ENCODE results near the gene LIPG. TPM values are rescaled to one million over a fixed set of nuclear protein-coding genes. Genes with fewer than 3 reads are reported as not detected.

Gene LIPG
- total and polyA plus RNA-seq, 9 of the 15 experiments (the other 6 are each of a cell fraction or from before 2014, with no cell fraction given): 0.76 to 1.8 (median 1.3) TPM

DNA sequence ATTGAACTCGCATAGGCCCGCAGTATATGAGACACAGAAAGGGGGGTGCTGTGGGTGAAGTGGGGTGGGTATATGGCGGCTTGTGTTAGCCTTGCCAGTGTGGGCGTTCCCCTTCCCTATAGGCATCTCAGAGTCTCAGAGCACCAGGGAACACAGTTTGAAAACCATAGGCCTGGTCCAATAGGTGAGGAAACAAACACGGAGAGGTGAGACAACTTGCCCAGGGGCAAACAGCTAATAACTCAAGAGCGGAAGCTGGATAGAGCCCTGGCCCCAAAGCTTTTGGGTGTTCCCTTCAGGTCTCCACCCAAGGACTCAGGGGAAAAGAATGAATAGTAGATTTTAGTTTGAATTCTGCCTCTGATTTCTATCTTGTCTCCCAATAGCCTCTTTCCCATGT, 7.9 kb downstream of the LIPG start:
- Histone ChIP-seq H3K9ac (ENCODE audit: insufficient read depth in 1 of 2, low read depth in 2 of 2, low read length in 2 of 2) (no peak overlapping the region), H3K27me3 (ENCODE audit: control insufficient read depth in 2 of 2, insufficient read depth in 2 of 2, low read length in 2 of 2) (no peaks in the 10 kb centered on the region; a peak in 1 of 5 replicates), H3K27ac (ENCODE audit: extremely low read depth, low read depth, low read length) (no peak overlapping the region), H3K9me1 (ENCODE audit: control insufficient read depth, insufficient read depth, low read length) (no peaks in the 10 kb centered on the region), H3K4me1 (replicated peaks in 1 of 2; ENCODE audit: control insufficient read depth in 2 of 2, insufficient read depth in 2 of 2, low read length in 2 of 2) (no peaks in the 10 kb centered on the region; a peak in 2 of 5 replicates), H3K4me2 (ENCODE audit: insufficient read depth, low read length) (no peak overlapping the region), H3K4me3 (no peak overlapping the region), H3K9me3 (replicated peaks; ENCODE audit: control insufficient read depth, insufficient read depth, low read depth, low read length) (no peaks in the 10 kb centered on the region), H4K20me1 (replicated peaks; ENCODE audit: control insufficient read depth, insufficient read depth, low read length) (no peaks in the 10 kb centered on the region), H3K79me2 (ENCODE audit: control insufficient read depth, insufficient read depth, low read length) (no peaks in the 10 kb centered on the region), H3K36me3 (ENCODE audit: control insufficient read depth, insufficient read depth, low read length) (no peaks in the 10 kb centered on the region), H2AFZ (ENCODE audit: low read depth, low read length) (no peak overlapping the region)
- DNase-seq (ENCODE audit: extremely low read depth in 1 of 4, low spot score in 3 of 4) (no peak), FAIRE-seq (no peak), ATAC-seq (no peak)
- TF ChIP-seq HDAC1 (IDR thresholded peaks at IDR 0.05): no peak
- in situ Hi-C loops (cut with MboI): no loop called here
- 48% methylated on average over 5 of the region's 6 CpGs for WGBS (ENCODE audit: insufficient coverage, low coverage, missing lambda C conversion rate)
- ChIA-PET POLR2A (no interaction called here), CTCF (ENCODE audit: low intra/inter-chr PET ratio) (no interaction called here)
- intact Hi-C loops (cut with micrococcal nuclease): loop anchor here (10.0 kb wide), 1 partner anchor 155 kb away; no protein-coding TSS in a partner anchor
- no TSS peak for BruUV-seq (replicated peaks)

DNA sequence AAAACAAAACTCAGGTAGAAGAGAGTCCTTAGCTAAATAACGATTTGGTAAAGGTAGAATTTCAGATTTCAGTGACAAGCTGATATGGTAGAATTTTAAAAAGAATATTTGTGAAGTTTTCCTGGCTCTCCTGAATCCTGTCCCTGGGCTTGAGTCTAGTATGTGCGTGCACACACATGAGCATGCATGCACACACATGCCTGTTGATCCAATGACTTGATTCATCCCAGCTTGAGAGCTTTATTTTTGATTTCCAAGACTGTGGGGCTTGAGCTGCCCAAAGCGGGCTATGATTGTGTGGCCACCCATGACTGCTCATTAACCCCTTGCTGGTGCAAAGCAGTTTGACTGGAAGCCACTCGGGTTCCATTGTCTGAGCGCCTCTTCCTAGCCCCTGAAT, 9.0 kb downstream of the LIPG start:
- WGBS (ENCODE audit: insufficient coverage, low coverage, missing lambda C conversion rate): 20% methylated on average over 5 of the region's 5 CpGs
- Histone ChIP-seq H3K4me1 (replicated peaks in 1 of 2; ENCODE audit: control insufficient read depth in 2 of 2, insufficient read depth in 2 of 2, low read length in 2 of 2) (no peaks in the 10 kb centered on the region), H3K79me2 (ENCODE audit: control insufficient read depth, insufficient read depth, low read length) (no peaks in the 10 kb centered on the region), H3K4me2 (ENCODE audit: insufficient read depth, low read length) (no peak overlapping the region), H3K9me1 (ENCODE audit: control insufficient read depth, insufficient read depth, low read length) (no peaks in the 10 kb centered on the region), H3K27me3 (ENCODE audit: control insufficient read depth in 2 of 2, insufficient read depth in 2 of 2, low read length in 2 of 2) (no peaks in the 10 kb centered on the region; a peak in 1 of 5 replicates), H3K27ac (ENCODE audit: extremely low read depth, low read depth, low read length) (no peak overlapping the region), H4K20me1 (replicated peaks; ENCODE audit: control insufficient read depth, insufficient read depth, low read length) (no peaks in the 10 kb centered on the region), H3K9me3 (replicated peaks; ENCODE audit: control insufficient read depth, insufficient read depth, low read depth, low read length) (no peaks in the 10 kb centered on the region), H2AFZ (ENCODE audit: low read depth, low read length) (no peak overlapping the region), H3K4me3 (no peak overlapping the region), H3K36me3 (ENCODE audit: control insufficient read depth, insufficient read depth, low read length) (no peaks in the 10 kb centered on the region), H3K9ac (ENCODE audit: insufficient read depth in 1 of 2, low read depth in 2 of 2, low read length in 2 of 2) (no peak overlapping the region)
- ATAC-seq (no peak), DNase-seq (ENCODE audit: extremely low read depth in 1 of 4, low spot score in 3 of 4) (no peak), FAIRE-seq (no peak)
- in situ Hi-C loops (cut with MboI): no loop called here
- CTCF ChIA-PET (ENCODE audit: low intra/inter-chr PET ratio): no interaction called here
- BruUV-seq (replicated peaks): no TSS peak
- POLR2A ChIA-PET: no interaction called here
- intact Hi-C loops (cut with micrococcal nuclease): no loop called here
- no peak for TF ChIP-seq FOSL1 (tag; conservative IDR thresholded peaks at IDR 0.05)
- TF ChIP-seq SMAD2 (IDR thresholded peaks at IDR 0.05; ENCODE audit: low read depth, low read length): no peak
- TF ChIP-seq, protein P1, sequence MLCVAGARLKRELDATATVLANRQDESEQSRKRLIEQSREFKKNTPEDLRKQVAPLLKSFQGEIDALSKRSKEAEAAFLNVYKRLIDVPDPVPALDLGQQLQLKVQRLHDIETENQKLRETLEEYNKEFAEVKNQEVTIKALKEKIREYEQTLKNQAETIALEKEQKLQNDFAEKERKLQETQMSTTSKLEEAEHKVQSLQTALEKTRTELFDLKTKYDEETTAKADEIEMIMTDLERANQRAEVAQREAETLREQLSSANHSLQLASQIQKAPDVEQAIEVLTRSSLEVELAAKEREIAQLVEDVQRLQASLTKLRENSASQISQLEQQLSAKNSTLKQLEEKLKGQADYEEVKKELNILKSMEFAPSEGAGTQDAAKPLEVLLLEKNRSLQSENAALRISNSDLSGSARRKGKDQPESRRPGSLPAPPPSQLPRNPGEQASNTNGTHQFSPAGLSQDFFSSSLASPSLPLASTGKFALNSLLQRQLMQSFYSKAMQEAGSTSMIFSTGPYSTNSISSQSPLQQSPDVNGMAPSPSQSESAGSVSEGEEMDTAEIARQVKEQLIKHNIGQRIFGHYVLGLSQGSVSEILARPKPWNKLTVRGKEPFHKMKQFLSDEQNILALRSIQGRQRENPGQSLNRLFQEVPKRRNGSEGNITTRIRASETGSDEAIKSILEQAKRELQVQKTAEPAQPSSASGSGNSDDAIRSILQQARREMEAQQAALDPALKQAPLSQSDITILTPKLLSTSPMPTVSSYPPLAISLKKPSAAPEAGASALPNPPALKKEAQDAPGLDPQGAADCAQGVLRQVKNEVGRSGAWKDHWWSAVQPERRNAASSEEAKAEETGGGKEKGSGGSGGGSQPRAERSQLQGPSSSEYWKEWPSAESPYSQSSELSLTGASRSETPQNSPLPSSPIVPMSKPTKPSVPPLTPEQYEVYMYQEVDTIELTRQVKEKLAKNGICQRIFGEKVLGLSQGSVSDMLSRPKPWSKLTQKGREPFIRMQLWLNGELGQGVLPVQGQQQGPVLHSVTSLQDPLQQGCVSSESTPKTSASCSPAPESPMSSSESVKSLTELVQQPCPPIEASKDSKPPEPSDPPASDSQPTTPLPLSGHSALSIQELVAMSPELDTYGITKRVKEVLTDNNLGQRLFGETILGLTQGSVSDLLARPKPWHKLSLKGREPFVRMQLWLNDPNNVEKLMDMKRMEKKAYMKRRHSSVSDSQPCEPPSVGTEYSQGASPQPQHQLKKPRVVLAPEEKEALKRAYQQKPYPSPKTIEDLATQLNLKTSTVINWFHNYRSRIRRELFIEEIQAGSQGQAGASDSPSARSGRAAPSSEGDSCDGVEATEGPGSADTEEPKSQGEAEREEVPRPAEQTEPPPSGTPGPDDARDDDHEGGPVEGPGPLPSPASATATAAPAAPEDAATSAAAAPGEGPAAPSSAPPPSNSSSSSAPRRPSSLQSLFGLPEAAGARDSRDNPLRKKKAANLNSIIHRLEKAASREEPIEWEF (CRISPR knock-in tag; IDR thresholded peaks at IDR 0.05): no peak
- no peak for TF ChIP-seq RUNX1 (IDR thresholded peaks at IDR 0.05; ENCODE audit: low read depth)
- TF ChIP-seq RFX7 (CRISPR knock-in tag; IDR thresholded peaks at IDR 0.05): no peak
- TF ChIP-seq NFATC3 (IDR thresholded peaks at IDR 0.05): no peak
- no peak for TF ChIP-seq ETV1 (tag; conservative IDR thresholded peaks at IDR 0.05; ENCODE audit: low read depth)

All from K562 (cell line).